DMS53 treated with DMSO at 0.1 percent for 48 hours (cell line): ENCODE data around the gene FAM200C.

Experiments
- DNase-seq: peaks from one replicate; lab custom pipeline; 2025; ENCODE audit not compliant: unreplicated experiment; lab: John Stamatoyannopoulos, UW

FAM200C gene

GRCh38 chr5:160419458-160420330 is 19.8 kb upstream of the FAM200C start:
- DNase-seq = peak; percentile 32

- peak; percentile 92 for DNase-seq
Observed at GRCh38 chr5:160418561-160419457, 19.0 kb upstream of the FAM200C start, which contains the start of gene SLU7. Gene SLU7 (minus strand): TSS chr5:160419081. CDS start chr5:160415294, 3,787 bp downstream.

- no peak for DNase-seq
Observed at GRCh38 chr5:160398806-160399205, 1.0 kb downstream of the FAM200C start.

GRCh38 chr5:160397492-160397891 is 2.4 kb downstream of the FAM200C start:
- DNase-seq = no peak

GRCh38 chr5:160395111-160395510 is 4.7 kb downstream of the FAM200C start:
- DNase-seq = no peak

- DNase-seq = peak; percentile 25
Observed at GRCh38 chr5:160390787-160391696, 8.8 kb downstream of the FAM200C start.

- no peak for DNase-seq
Observed at GRCh38 chr5:160387445-160387844, 12.4 kb downstream of the FAM200C start.

- DNase-seq = no peak
Observed at GRCh38 chr5:160385496-160385895, 14.4 kb downstream of the FAM200C start.

- DNase-seq = no peak
Observed at GRCh38 chr5:160384681-160385080, 15.2 kb downstream of the FAM200C start.

GRCh38 chr5:160382346-160382745 is 17.5 kb downstream of the FAM200C start:
- DNase-seq = no peak

- no peak for DNase-seq
Observed at GRCh38 chr5:160380041-160380440, 19.8 kb downstream of the FAM200C start.

GRCh38 chr5:160379511-160379910 is 20.3 kb downstream of the FAM200C start:
- DNase-seq = no peak

GRCh38 chr5:160378330-160378729 is 21.5 kb downstream of the FAM200C start:
- DNase-seq = no peak

- no peak for DNase-seq
Observed at GRCh38 chr5:160377651-160378050, 22.2 kb downstream of the FAM200C start.

GRCh38 chr5:160376416-160376815 is 23.4 kb downstream of the FAM200C start:
- no peak for DNase-seq

GRCh38 chr5:160375701-160376100 is 24.2 kb downstream of the FAM200C start:
- DNase-seq = no peak

- no peak for DNase-seq
Observed at GRCh38 chr5:160375166-160375565, 24.7 kb downstream of the FAM200C start.

- no peak for DNase-seq
Observed at GRCh38 chr5:160371294-160371693, 28.6 kb downstream of the FAM200C start.

GRCh38 chr5:160370713-160371034 is 29.2 kb downstream of the FAM200C start:
- no peak for DNase-seq

GRCh38 chr5:160369990-160370712 is 29.7 kb downstream of the FAM200C start, which contains the start of gene C1QTNF2:
Gene C1QTNF2 (minus strand): TSS chr5:160370626. CDS start chr5:160355011, 15,615 bp downstream.
- DNase-seq = peak; percentile 29
